Thyroid gland (tissue), 4 donors: ENCODE measurements around the gene STYXL2. TPM values are rescaled to one million over a fixed set of nuclear protein-coding genes. Genes with fewer than 3 reads are reported as not detected.

Source experiments
- DNase-seq, 2 donors: peaks; one replicate each; pipeline ENCODE4 v3.0.0-alpha.2; 2019
- H3K27ac ChIP-seq, 3 donors: fragments of 200-600 bp; sonication (generic); 1 replicate in 2 of 3; 2 replicates in 1 of 3; pipeline ENCODE4 v1.5.1; 2016 to 2019; ENCODE audit warnings: mild to moderate bottlenecking in 1 of 3, moderate library complexity in 1 of 3
- H3K27me3 ChIP-seq: fragments of 200-600 bp; sonication (generic); one replicate; pipeline ENCODE4 v1.5.1; 2019
- H3K36me3 ChIP-seq, 2 donors: fragments of 200-600 bp; sonication (generic); one replicate each; pipeline ENCODE4 v1.5.1; 2016 to 2019
- H3K4me1 ChIP-seq, 2 donors: fragments of 200-600 bp; sonication (generic); one replicate each; pipeline ENCODE4 v1.5.1; 2017 to 2019
- H3K4me3 ChIP-seq, 3 donors: fragments of 200-600 bp; sonication (generic); replicated peaks in 1 of 3; 1 replicate in 2 of 3; 2 replicates in 1 of 3; pipeline ENCODE4 v1.5.1; 2016; ENCODE audit warnings: mild to moderate bottlenecking in 1 of 3
- H3K9me3 ChIP-seq: fragments of 200-600 bp; sonication (generic); one replicate; pipeline ENCODE4 v1.5.1; 2017
- POLR2A ChIP-seq, 2 donors: fragments of 450-650 bp; IDR thresholded peaks; one replicate each; pipeline ENCODE4 v1.6.1; 2017; ENCODE audit warnings: antibody characterized with exemption in 2 of 2, mild to moderate bottlenecking in 2 of 2, moderate library complexity in 1 of 2
- WGBS, 2 donors: methylation state at CpG; one replicate each; pipeline ENCODE4 v1.1.5; 2017; 5-methylcytosine and 5-hydroxymethylcytosine counted together
- intact Hi-C: fragments of 100-400 bp; cut with DNase I; formaldehyde crosslinking; loops from one replicate; pipeline ENCODE4 v1.15.1; 2023
- total RNA-seq, 4 donors: library from RNA; depleted of rRNA; stranded (reverse); fragments of >200 nt; gene quantifications; one replicate each; pipeline ENCODE4 v1.2.3, GENCODE V29; 2016
- TF ChIP-seq, protein P1 (sequence below), 6 experiments: fragments of 200-600 bp in 3 of 6; fragments of 450-650 bp in 3 of 6; sonication (generic) in 3 of 6; IDR thresholded peaks; one replicate each; pipeline ENCODE4 v1.5.1; 2016 to 2019; ENCODE audit warnings: antibody characterized with exemption in 6 of 6, mild to moderate bottlenecking in 2 of 6, inconsistent platforms in 1 of 6, moderate library complexity in 1 of 6

The STYXL2 gene
- total RNA-seq, 4 donors from 2014 or later: not detected

DNA sequence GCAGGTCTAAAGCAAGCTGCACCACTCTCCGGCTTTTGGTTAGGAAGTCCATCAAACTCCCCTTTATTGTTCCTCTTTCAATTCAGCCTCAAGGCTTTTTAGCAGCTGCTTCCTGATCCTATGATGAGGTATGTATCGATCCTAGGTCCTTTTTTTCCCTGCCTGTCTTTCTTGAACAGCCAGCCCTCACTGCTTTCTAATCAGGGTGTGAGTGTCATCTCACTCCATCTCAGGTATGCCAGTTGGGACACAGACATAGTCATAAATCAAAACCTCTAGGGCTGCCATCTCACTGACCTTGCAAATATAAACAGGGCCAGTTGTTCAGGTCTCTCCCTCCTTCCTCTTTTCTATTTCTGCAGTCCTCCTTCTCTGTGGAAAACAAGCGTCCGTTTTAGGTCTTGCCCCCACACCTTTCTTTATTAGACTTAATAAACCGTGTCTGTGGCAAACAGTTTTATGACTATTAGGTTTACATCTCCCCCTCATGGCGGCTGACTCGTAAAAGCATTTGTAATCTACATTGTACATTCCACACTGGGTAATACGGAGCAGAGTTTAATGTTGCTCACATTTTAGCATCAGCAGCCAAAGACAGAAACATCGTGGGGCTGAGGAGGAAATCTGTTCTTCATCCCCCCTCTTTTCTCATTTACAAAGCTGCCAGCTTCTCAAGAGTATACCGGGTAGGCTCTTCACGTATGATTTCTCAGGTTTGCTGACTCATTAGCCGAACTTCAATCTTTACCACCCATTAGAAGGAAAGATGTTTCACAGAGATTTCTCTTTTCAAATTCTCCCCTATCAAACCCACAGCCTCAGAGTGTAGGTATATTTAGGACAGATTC, 11.6 kb downstream of the STYXL2 start:
- Histone ChIP-seq H3K36me3 (no peaks in the 10 kb centered on the region), H3K9me3 (no peaks in the 10 kb centered on the region), H3K27ac (no peak overlapping the region), H3K4me3 (no peak overlapping the region), H3K4me1 (no peaks in the 10 kb centered on the region), H3K27me3 (no peaks in the 10 kb centered on the region)
- DNase-seq: no peak
- TF ChIP-seq, protein P1, sequence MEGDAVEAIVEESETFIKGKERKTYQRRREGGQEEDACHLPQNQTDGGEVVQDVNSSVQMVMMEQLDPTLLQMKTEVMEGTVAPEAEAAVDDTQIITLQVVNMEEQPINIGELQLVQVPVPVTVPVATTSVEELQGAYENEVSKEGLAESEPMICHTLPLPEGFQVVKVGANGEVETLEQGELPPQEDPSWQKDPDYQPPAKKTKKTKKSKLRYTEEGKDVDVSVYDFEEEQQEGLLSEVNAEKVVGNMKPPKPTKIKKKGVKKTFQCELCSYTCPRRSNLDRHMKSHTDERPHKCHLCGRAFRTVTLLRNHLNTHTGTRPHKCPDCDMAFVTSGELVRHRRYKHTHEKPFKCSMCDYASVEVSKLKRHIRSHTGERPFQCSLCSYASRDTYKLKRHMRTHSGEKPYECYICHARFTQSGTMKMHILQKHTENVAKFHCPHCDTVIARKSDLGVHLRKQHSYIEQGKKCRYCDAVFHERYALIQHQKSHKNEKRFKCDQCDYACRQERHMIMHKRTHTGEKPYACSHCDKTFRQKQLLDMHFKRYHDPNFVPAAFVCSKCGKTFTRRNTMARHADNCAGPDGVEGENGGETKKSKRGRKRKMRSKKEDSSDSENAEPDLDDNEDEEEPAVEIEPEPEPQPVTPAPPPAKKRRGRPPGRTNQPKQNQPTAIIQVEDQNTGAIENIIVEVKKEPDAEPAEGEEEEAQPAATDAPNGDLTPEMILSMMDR (IDR thresholded peaks at IDR 0.05): no peak
- no peak for TF ChIP-seq POLR2A (IDR thresholded peaks at IDR 0.05)
- 60 to 69% methylated on average over 12 of the region's 12 CpGs for WGBS, 2 donors
- intact Hi-C loops: no loop called here

DNA sequence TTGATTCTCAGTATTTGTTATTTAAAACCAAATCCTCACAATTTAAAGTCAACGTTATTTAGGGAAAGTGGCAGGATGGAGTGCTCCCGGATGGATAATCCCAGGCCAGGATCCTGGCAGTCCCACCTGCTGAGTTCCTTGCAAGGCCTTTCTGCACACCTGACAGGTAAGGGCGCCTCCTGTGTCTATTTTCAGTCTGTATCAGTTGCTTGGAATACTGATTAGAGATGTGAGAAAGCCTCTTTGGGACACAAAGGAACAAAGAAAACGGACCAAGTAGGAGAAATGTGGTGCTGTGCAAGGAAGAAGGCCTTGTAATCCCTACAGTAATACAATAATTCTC, 12.2 kb downstream of the STYXL2 start:
- Histone ChIP-seq H3K27ac (no peak overlapping the region), H3K36me3 (no peaks in the 10 kb centered on the region), H3K9me3 (no peaks in the 10 kb centered on the region), H3K4me3 (no peak overlapping the region), H3K4me1 (no peaks in the 10 kb centered on the region), H3K27me3 (no peaks in the 10 kb centered on the region)
- DNase-seq: no peak
- intact Hi-C loops: no loop called here
- TF ChIP-seq POLR2A (IDR thresholded peaks at IDR 0.05): no peak
- TF ChIP-seq, protein P1 (IDR thresholded peaks at IDR 0.05): no peak
- 70 to 72% methylated on average over 4 of the region's 4 CpGs for WGBS, 2 donors

DNA sequence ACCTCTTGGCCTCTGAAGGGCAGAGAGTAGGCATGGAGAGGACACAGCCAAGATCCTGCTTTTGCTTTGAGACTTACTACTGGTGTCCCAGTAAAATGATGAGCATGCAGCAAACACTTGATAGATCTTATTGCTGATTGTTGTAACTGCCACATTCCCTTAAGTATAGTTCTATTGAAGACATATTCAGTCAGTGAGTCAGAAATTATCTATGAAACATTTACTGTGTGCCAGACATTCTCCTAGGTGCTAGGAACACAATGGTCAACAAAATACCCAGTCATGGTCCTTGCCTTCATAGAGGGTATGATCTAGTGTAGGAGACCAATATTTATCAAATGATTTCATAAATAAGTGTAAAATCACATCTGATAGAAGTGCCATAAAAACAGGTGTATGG, 13.6 kb downstream of the STYXL2 start:
- DNase-seq: no peak
- intact Hi-C loops: no loop called here

DNA sequence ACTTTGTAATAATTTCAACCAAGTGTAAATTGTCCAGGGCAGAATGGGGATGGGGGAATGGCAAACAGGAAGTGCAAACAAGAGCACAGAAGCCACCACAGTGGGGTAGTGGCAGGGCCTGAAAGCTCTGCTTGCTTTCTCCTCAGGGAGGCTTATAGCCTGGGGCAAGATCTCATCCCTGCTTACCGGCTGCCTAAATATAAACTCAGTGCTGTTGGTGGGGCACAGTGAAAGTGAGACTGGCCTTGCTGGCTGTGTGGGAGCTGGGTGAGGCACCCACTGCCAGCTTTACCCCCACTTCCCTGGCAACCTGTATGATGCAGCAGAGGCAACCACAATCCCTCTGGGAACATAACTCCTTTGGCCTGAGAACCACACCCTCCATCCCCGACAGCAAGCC, 15.2 kb downstream of the STYXL2 start:
- Histone ChIP-seq H3K36me3 (no peaks in the 10 kb centered on the region), H3K9me3 (no peaks in the 10 kb centered on the region), H3K4me3 (no peak overlapping the region), H3K27ac (no peak overlapping the region), H3K27me3 (no peaks in the 10 kb centered on the region), H3K4me1 (no peaks in the 10 kb centered on the region)
- no peak for DNase-seq
- no peak for TF ChIP-seq POLR2A (IDR thresholded peaks at IDR 0.05)
- TF ChIP-seq, protein P1 (IDR thresholded peaks at IDR 0.05): no peak
- WGBS, 2 donors: 50 to 66% methylated on average over 2 of the region's 2 CpGs
- intact Hi-C loops: no loop called here

More for the DNA sequence above, 13.6 kb downstream of the STYXL2 start:
- H3K9me3 ChIP-seq: no peaks in the 10 kb centered on the region
- no peak overlapping the region for H3K27ac ChIP-seq
- H3K4me3 ChIP-seq: no peak overlapping the region
- no peaks in the 10 kb centered on the region for H3K36me3 ChIP-seq
- TF ChIP-seq, protein P1 (IDR thresholded peaks at IDR 0.05): no peak
- no peak for TF ChIP-seq POLR2A (IDR thresholded peaks at IDR 0.05)
- H3K27me3 ChIP-seq: no peaks in the 10 kb centered on the region
- no peaks in the 10 kb centered on the region for H3K4me1 ChIP-seq

DNA sequence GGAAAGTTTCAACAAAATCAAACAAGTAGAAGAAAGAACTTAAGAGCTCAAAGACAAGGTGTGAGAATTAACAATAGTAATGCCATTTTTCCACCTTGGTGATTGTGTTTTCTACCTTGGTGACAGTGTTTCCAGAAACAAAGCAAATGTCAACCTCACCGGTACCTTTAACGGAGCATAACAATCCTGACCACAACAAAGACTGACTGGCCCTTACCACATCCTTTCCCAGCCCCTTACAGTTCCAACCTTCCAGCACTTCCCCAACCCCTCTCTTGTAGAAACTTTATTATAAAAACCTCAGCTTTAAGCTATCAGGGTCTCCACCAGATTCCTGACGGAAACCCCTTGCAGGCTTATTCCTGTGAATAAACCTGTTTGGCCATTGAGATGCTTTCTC, 16.7 kb downstream of the STYXL2 start:
- no peaks in the 10 kb centered on the region for H3K27me3 ChIP-seq
- H3K27ac ChIP-seq: no peak overlapping the region
- no peaks in the 10 kb centered on the region for H3K9me3 ChIP-seq
- DNase-seq: no peak
- no peaks in the 10 kb centered on the region for H3K36me3 ChIP-seq
- H3K4me3 ChIP-seq: no peak overlapping the region
- no peaks in the 10 kb centered on the region for H3K4me1 ChIP-seq
- no peak for TF ChIP-seq POLR2A (IDR thresholded peaks at IDR 0.05)
- TF ChIP-seq, protein P1 (IDR thresholded peaks at IDR 0.05): no peak
- 78 to 92% methylated on average over 3 of the region's 3 CpGs for WGBS, 2 donors
- intact Hi-C loops: no loop called here
